Transverse colon (tissue), 3 donors: ENCODE data around the gene MMP23B.

Experiments
- EP300 ChIP-seq: sonication (generic); formaldehyde crosslinking; IDR thresholded peaks from one replicate; pipeline ENCODE4 v1.6.1; 2017; ENCODE audit warnings: antibody characterized with exemption, low read depth
- POLR2A ChIP-seq: fragments of 450-650 bp; IDR thresholded peaks from one replicate; pipeline ENCODE4 v1.6.1; 2016; ENCODE audit warnings: antibody characterized with exemption, mild to moderate bottlenecking, moderate library complexity
- TF ChIP-seq, protein P1 (sequence below), 5 experiments: fragments of 200-600 bp in 3 of 5; fragments of 450-650 bp in 2 of 5; sonication (generic) in 3 of 5; IDR thresholded peaks; 1 replicate in 2 of 5; 2 replicates in 3 of 5; pipeline ENCODE4 v1.5.1; 2016 to 2017; ENCODE audit warnings: antibody characterized with exemption in 5 of 5, inconsistent platforms in 3 of 5, mild to moderate bottlenecking in 2 of 5, moderate library complexity in 1 of 5

DNA sequence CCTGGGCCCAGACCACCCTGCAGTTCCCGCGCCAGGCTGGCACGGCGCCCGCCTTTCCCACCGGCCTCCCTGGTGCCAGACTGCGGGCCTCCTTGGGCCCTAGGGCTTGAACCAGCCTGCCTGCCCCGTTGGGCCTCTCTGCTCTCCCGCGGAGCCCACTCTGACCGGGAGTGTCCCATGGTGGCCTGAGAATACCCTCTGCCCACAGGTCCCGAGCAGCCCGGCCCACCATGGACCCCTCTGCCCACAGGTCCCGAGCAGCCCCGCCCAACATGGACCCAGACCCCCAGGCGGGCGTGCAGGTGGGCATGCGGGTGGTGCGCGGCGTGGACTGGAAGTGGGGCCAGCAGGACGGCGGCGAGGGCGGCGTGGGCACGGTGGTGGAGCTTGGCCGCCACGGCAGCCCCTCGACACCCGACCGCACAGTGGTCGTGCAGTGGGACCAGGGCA lies 8.8 kb upstream of the MMP23B start:
- TF ChIP-seq, protein P1, sequence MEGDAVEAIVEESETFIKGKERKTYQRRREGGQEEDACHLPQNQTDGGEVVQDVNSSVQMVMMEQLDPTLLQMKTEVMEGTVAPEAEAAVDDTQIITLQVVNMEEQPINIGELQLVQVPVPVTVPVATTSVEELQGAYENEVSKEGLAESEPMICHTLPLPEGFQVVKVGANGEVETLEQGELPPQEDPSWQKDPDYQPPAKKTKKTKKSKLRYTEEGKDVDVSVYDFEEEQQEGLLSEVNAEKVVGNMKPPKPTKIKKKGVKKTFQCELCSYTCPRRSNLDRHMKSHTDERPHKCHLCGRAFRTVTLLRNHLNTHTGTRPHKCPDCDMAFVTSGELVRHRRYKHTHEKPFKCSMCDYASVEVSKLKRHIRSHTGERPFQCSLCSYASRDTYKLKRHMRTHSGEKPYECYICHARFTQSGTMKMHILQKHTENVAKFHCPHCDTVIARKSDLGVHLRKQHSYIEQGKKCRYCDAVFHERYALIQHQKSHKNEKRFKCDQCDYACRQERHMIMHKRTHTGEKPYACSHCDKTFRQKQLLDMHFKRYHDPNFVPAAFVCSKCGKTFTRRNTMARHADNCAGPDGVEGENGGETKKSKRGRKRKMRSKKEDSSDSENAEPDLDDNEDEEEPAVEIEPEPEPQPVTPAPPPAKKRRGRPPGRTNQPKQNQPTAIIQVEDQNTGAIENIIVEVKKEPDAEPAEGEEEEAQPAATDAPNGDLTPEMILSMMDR (IDR thresholded peaks at IDR 0.05): no peak
- TF ChIP-seq POLR2A (no peak), EP300 (no peak)
